IPS DF 19.7 (cell line): ENCODE measurements around the gene DYRK2.

ENCODE experiments used
- DNase-seq: peaks from one replicate; pipeline ENCODE4 v3.0.0-alpha.2; 2013; ENCODE audit warnings: low read depth, low spot score

The DYRK2 gene

DNA sequence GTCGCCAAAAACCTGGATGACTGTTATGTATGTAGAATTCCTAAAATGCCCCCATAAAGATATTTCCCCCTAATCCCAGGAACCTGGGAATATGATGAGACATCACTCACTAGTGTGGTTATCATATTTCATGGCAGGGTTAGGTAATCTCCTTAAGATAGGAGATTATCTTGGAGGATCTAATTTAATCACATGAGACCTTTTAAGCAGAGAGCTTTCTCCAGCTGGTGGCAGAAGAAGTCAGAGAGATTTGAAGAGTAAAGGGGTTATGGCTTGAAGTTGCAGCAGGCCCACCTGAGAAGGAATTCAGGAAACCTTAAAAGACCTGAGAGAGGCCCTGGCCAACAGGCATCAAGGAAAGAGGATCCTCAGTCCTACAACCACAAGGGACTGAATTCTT lies 53.6 kb downstream of the DYRK2 start:
- no peak for DNase-seq

DNA sequence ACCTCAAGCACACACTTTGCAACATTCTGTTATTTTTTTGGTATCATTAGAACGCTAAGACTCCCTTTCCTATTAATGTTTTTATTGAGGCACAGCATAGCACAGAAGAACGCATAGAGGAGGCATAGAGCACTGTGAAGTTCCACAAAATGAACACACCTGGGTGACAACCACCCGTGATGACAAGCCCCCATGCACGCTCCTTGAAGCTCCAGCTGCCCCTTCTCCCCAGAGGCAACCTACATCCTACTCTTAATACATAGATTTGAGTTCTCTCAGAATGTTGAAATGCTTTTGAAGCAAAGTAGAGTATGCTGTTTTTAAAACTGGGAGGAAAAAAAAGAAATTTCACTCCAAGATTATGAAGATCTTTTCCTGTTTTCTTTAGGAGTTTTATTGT lies 55.5 kb downstream of the DYRK2 start:
- no peak for DNase-seq

DNA sequence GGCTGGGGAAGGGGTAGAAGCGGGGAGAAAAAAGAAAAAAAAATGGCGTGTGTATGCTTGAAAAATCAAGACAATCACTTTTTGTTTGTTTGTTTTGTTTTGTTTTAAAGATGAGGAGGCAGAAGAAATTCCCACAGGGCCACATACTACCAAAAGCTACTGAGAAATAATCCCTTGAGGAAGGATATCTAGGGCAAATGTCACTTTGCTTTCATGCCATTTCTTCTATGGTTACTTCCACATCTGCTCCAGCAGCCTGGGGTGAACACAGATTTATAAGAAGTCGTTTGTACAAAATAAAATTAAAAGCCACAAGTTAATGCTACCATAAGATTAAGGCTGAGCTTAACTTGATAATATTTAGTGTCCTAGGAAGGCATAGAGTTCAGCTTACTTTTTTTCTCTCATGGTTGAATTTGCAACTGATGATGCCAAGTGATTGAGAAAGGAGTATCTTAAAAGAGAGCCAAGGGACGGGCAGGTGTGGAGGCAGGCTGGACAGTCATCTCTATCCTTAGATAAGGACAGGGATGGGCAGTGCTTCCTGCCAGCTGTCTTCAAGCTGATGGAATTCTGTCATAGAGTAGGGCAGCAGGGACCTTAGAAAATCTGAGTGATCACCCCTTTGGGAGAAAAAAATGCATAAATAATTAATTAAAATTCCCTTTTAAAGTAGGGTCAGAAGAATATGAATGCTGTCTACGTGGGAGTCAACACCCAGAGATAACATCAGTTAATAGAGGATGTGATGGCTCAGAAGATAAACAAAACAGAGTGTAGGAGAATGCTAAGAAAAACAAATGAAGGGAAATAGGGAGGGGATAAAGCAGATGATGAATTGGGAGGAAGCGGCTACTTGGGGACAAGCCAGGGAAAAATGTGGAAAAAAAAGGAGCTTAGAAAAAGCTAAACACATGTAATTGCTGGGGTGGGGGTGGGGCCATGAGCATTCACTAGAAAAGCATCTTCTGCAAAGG lies 57.1 kb downstream of the DYRK2 start:
- DNase-seq = no peak

DNA sequence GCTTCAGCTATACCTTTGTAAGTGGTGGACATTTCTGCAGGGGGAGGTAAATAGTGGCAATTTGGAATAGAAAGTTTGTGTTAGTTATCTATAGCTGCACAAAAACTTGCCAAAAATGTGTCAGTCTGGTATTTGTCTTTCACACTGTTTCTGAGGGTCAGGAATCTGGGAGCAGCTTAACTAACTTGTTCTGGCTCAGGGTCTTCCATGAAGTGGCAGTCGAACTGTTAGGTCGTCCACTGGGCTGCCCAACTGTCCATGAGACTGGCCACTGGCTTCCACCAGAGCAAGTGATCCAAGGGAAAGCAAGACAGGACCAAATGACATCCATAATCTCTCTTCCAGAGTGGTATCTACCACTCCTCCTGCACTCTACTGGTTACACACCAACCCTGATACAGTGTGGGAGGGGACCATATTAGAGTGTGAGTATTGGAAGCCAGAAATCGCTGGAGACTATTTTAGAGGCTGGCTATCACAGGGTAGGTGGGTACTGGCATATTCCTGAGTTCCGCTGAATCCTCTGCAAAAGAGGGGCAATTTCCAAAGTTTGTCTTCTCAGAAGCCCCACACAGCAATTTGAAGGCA lies 60.9 kb downstream of the DYRK2 start:
- DNase-seq = no peak

DNA sequence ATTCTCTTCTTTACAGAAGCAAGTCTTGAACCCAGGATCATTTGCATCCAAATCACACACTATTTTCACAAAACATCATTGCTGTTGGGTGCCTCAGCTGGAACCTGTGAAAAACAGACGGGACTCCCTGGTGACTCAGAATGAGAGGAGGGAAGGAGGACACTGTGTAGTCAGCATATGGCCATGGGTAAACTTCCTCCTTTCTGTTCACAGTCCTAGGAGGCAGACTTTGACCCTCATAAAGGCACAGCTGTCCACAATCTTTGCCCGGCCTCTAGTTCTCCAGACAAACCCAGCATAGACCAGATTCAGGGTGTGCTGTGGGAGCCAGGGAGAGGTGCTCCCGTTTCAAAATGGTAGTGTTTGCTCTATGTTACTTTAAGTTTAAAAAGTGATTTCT lies 62.0 kb downstream of the DYRK2 start:
- DNase-seq = no peak

DNA sequence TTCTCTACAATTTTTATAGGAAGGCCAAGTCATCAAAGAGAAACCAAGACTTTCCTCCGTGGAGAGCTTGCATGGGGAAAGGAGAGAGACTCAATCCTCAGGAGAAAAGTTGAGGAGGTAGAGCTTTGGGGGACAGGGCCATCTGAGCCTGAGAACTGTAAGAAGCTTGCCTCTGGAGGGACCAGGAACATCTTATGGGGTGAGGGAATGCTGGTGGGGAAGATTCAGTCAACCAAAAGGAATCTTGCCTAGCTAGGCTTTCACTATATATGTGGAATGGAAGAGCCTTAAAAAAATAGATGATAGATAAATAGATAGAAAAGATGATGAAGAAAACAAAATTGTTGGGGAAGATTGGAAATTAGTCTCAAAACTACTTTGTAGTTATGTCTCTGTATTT lies 63.5 kb downstream of the DYRK2 start:
- DNase-seq = no peak

DNA sequence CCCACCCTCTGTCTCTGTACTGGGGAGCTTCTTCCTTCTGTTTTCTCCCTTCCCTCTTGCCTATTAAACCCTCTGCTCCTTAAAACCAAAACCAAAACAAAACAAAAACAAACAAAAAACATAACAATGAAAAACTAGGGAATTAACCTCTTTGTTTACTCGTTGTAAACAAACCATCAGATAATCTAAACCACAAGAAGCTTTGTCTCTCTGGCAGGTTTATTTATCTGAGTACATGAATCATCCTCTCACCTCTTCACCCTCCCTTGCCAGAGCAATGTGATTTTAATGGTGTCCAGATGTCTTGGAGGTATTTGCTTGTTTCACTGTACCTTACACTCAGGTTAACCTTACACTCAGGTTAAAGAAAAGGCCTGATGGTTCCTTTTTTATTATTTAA lies 66.1 kb downstream of the DYRK2 start:
- DNase-seq = no peak
